Hypothalamus (tissue), 51 donors: ENCODE results near the gene CIB4.
"Not testable (repeated sequence)": the region's sequence is repeated elsewhere in the genome, so short reads cannot be mapped to it uniquely, and the experiment has no call there.

ENCODE experiments used
- DNase-seq, 51 donors: peaks; one replicate each; lab custom pipeline; 2025; lab: John Stamatoyannopoulos, UW

The CIB4 gene

GRCh38 chr2:26574066-26574899, 66.9 kb downstream of the CIB4 start:
- DNase-seq, result no peak

- DNase-seq, result no peak
Measured at GRCh38 chr2:26573241-26573925, 67.8 kb downstream of the CIB4 start.

DNA sequence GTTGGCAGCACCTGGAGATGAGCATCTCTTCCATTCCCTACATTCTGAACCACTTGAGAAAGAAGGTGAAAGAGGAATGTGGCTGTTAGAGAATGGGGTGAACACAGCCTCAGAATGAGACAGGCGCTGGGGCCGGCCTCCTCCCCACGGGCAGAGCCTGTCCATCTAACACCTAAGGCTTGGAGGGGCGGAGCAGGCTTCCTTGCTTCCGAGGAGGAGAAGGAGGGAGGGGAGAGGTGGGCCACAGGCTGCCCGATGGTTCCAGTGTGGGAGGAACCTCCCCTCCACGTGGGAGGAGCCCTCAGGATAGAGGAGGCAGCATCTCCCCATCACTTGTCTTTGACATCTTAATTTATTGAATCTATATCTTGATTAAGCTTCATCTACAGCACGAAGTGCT, 68.6 kb downstream of the CIB4 start:
- DNase-seq, result no peak

DNA sequence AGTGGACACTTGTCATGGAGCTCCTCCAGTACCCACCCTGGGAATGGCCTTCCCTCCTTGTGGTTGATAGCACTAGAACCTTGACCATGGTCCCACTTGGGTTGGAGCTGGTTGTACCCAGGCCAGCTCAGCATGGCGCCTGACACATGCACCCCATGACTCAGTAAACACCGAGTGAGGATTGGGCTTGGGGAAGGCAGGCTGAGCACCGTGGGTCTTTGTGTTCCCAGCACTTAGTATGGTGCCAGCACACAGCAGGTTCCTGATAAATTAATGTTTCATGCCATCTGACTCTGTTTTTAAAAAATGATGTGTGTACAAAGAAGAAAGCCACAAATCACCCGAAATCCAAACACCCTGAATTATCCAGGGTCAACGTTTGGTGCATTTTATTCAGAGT, 69.8 kb downstream of the CIB4 start:
- no peak for DNase-seq

- DNase-seq, result peak in 1 of 51 donors; percentile 53
Measured at GRCh38 chr2:26570083-26570430, 71.1 kb downstream of the CIB4 start.

DNA sequence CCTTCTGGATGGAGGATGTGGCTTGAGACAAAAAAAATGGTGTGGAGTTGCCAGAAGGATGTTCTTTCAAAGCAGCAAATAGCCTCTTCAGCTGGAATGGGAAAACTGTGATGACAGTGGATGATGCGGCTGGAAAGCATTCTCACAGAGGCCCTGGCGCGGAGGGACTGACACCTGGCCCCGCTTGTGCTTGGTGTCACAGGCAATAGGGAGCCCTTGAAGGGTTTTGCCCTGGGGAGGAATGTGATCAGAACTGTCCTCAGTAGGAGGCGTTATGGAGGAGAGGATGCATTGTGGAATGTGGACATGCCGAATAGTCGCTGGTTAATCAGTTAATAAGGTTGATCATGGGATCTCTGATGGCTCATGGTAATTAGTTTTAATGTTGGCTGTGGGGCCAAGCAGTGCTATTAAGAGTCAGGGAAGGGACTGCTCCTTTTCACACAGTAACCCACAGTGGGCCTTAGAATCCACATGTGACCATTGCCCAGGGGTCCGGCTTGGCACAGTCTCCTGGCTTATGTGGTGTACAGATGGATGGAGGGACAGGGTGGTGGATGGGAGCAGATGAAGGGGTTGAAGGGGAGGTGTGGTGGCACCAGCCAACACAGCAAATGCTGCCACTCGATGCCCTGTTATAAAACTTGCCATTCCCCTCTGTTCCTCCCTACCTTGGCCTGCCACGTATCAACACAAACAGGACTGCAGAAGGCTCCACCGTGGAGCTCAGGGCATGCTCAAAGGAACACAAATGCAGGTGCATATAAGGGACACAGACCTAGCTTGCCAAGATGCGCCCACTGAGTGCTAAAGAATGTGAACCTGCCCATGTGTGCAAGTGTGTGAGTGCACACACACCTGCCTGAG, 71.7 kb downstream of the CIB4 start:
- peak in 1 of 51 donors; percentile 11 for DNase-seq

DNA sequence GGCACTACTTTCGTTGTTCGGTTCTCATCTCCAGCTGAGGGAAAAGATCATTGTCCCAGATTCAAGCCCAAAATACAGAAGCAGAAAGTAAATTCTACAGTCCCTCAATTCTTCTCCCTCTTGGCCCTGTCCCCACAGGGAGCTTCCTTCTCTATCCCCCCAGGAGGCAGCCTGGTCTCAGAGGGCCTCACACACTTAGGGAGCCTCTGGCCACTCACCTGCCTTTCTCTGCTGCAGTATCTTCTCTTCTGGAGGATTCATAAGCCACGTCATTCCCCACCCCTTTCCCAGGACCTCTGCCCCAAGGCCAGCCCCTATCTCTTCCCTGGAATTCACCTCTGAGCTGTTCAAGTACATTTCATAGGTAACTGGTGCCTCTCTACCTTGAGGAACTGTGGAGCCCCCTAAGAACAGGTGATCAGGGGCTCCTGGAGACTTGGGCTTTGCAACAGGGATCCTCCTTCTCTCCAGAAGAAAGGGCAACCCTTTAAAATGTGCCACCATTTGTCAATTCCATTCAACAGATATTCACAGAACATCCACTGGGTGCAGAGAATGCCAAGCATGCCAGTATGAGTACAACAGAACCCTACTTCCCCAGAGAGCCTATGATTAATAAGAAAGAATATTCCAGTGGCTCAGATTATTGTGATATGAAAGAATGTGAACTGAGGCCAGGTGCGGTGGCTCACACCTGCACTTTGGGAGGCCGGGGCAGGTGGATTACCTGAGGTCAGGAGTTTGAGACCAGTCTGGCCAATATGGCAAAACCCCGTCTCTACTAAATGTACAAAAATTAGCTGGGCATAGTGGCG, 72.9 kb downstream of the CIB4 start:
- DNase-seq, result no peak

GRCh38 chr2:26567534-26567933, 73.6 kb downstream of the CIB4 start:
- DNase-seq, result no peak

- not testable (repeated sequence) for DNase-seq
Measured at GRCh38 chr2:26566731-26567130, 74.4 kb downstream of the CIB4 start.

- no peak for DNase-seq
Measured at GRCh38 chr2:26566081-26566375, 75.1 kb downstream of the CIB4 start.

DNA sequence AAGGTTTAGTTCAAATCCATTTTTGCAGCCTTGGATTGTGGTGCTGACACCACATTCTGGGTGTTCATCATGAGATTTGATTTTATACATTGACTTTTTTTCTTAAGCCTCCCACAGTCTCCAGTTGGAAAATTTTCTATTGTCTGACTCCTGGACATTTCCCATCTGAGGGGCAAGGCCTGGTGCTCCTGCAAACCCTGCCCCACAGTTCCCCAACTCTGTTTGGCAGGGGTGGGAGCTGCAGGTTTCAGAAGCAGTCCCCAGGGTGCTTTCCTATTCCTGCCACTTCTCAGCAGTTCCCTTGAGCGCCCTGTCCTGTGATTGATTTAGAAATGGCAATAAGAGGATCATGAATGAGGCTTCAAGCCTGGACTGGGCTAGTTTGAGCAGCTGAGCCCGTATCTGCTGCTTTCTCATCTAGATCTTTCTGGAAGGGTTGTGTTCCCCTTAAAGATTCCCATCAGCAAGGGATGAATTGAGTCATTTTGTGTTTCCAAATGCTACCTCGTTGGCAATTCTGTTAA, 77.0 kb downstream of the CIB4 start:
- DNase-seq, result no peak

DNA sequence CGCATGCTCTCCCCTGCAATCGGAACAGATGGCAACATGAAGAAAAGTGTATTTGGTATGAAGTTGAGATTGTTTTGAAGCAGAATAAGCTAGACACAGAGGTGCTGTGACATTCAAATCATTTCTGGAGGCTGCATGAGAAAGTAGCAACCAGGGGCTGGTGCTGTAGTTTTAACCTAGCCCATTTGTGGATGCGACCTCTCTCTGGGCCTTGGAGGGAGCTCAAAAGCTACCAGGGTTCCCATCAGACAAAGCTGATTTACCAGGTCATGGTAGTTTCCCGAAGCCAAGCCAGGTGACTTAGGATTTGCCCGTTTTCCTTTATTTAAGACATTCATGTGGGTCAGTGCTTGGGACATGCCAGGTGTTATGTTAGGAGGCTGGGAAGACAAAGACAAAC, 77.5 kb downstream of the CIB4 start:
- no peak for DNase-seq

DNA sequence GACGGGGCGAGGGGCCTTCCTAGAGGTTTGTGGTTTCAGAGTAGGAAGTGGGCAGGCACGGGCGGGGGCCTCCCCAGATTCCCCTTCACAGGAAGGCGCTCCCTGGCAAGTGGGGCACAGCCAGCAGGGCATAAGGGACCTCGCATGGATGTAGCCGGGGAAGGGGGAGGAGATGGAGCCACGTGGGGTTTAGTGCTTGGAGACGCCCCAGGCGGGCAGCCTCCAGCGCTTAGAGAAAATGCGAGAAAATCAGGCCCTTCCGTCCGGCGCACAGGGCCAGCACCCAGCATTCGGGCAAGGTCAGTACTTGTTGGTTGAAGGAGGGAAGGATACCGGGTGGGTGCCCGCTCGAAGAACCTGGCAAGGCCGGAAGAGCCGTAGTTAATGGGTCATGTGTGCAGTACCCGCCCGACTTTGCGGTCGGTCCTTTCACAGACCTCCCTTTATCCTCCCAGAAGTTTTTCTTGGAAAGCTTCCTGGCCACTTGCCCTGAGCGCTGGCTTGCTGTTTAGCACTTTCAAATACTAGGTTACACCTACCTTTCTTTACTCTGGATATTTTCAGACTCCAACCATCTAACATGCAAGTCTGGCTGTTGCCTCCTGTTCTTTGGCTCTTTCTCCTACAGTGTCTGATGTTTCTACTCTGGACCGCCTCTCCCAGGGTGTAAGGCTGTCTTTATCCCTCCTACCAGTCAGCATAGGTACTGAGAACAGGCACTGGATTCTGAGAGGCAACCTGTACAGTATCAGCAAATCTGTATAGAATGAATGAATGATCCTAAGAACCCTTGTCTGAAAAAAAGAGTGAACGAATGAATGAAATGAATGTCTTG, 78.1 kb downstream of the CIB4 start:
- peak in 28 of 51 donors; percentile 7 to 71 (median 38) for DNase-seq

- peak in 18 of 51 donors; percentile 13 to 47 (median 32) for DNase-seq
Measured at GRCh38 chr2:26561918-26562810, 79.0 kb downstream of the CIB4 start.

DNA sequence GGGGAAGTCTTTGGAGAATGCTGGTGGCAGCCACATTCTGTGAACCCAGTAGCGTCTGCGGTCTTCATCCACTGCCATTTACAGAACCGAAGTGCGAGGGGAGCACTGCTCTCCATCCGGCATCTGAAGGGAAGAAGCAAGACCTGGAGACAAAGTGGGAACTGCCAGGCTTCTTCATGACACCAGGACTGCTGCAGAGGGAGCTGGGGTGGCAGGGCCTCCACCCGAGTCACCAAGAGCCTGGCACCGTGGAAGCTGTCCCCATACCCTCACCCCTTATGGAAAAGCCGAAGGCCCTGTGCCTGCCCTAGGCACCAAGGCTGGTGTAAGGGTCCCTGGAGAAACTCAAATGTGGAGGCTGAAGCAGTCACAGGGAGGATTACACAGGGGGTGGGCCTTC, 79.8 kb downstream of the CIB4 start:
- no peak for DNase-seq

- DNase-seq, result no peak
Measured at GRCh38 chr2:26560892-26561291, 80.3 kb downstream of the CIB4 start.

- no peak for DNase-seq
Measured at GRCh38 chr2:26559556-26559955, 81.6 kb downstream of the CIB4 start.

- no peak for DNase-seq
Measured at GRCh38 chr2:26559044-26559405, 82.1 kb downstream of the CIB4 start.
